Activated naive CD8-positive, alpha-beta T cell (primary cell): ENCODE results near the gene VPS41.
"Not testable (repeated sequence)": the region's sequence is repeated elsewhere in the genome, so short reads cannot be mapped to it uniquely, and the experiment has no call there.

Experiments used
- H3K27ac Mint-ChIP-seq: one replicate; pipeline ENCODE4 v1.8.0; 2021; ENCODE audit warnings: mixed read lengths
- H3K27me3 Mint-ChIP-seq: one replicate; pipeline ENCODE4 v1.8.0; 2021; ENCODE audit warnings: mixed read lengths
- H3K36me3 Mint-ChIP-seq: one replicate; pipeline ENCODE4 v1.8.0; 2021; ENCODE audit warnings: mixed read lengths
- H3K4me1 Mint-ChIP-seq: one replicate; pipeline ENCODE4 v1.8.0; 2021; ENCODE audit warnings: low read depth, mixed read lengths
- H3K4me3 Mint-ChIP-seq: one replicate; pipeline ENCODE4 v1.8.0; 2021; ENCODE audit warnings: mild to moderate bottlenecking, mixed read lengths
- H3K9me3 Mint-ChIP-seq: one replicate; pipeline ENCODE4 v1.8.0; 2021; ENCODE audit warnings: low read depth, mixed read lengths

VPS41 gene

DNA sequence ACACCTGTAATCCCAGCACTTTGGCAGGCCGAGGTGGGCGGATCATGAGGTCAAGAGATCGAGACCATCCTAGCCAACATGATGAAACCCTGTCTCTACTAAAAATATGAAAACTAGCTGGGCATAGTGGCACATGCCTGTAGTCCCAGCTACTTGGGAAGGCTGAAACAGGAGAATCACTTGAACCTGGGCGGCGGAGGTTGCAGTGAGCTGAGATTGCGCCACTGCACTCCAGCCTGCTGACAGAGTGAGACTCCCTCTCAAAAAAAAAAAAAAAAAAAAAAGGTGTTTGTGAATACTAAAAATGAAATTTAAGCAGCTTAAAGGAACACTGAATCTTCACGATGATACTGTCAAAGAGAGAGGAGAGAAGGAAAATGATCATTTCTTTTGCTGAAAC, 54.0 kb downstream of the VPS41 start:
- H3K4me3 Mint-ChIP-seq, H3K27ac Mint-ChIP-seq, H3K9me3 Mint-ChIP-seq, H3K27me3 Mint-ChIP-seq: not testable (repeated sequence)
- peaks cover 33% of the 10 kb centered on the region for H3K36me3 Mint-ChIP-seq
- H3K4me1 Mint-ChIP-seq, result peaks cover 17% of the 10 kb centered on the region

DNA sequence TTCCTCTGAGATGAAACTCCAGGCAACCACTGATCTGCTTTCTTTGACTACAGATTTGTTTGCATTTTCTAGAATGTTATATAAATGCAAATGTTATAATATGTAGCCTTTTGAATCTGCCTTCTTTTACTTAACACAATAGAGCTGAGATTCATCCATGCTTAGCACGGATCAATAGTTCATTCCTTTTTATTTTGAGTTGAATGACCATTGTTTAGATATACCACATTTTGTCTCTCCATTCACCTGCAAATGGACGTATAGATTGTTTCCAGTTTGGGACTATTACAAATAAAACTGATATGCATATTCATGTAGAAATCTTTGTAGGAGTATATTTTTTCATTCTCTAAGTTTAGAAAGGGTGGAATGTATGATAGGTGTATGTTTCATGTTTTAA, 57.7 kb downstream of the VPS41 start:
- Mint-ChIP-seq H3K36me3 (peaks cover 25% of the 10 kb centered on the region), H3K27me3 (no peaks in the 10 kb centered on the region), H3K9me3 (peaks cover 3% of the 10 kb centered on the region), H3K4me1 (peaks cover 17% of the 10 kb centered on the region), H3K27ac (no peak overlapping the region), H3K4me3 (no peak overlapping the region)

DNA sequence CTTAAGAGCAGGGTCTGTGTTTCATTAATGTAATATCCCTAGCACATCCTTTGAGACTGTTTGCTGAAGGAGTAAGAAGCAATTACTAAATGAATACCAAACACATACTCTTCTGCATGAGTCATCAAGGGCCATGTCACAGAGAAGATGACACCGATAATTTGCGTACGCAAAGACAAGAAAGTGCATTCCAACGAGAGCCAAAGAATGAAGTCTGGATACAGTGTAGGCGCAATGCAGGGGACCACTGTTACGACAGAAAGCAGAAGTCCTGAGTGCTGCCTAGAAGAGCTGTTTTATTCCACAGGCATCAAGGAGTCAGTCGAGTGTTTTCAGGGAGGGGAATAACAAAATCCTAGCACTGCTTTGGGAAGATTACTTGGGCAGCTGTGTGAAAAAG, 62.7 kb downstream of the VPS41 start:
- Mint-ChIP-seq H3K27me3 (no peaks in the 10 kb centered on the region), H3K4me1 (peaks cover 7% of the 10 kb centered on the region), H3K36me3 (peaks cover 13% of the 10 kb centered on the region), H3K9me3 (no peaks in the 10 kb centered on the region), H3K27ac (no peak overlapping the region), H3K4me3 (no peak overlapping the region)

DNA sequence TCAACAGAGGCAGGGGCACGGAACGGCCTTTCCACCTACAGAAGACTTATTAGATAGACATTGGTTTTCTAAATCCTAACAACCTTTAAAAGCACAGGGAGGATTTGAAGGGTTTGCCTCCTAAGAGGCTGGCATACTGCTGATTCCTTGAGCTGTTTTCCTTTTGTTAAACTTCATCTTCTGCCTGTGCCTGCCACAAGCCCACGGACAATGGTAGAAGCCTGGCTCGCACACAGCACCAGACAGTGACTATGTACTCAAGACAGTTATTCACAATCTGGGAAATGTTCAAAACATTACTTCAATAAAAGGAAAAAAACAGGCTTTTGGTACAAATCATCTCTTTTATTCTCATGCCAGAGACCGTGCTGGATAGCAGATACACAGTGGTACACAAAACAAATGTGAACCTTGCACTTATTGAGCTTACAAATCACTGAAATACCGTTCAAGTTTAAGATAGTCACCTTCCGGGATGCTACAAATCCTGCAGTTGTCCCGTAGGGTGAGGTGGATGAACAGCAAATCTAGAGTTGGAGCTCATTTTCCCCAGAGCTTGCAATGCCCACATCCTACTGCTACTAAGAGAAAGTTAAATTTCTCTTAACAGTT, 63.9 kb downstream of the VPS41 start:
- peaks cover 13% of the 10 kb centered on the region for H3K36me3 Mint-ChIP-seq
- H3K4me1 Mint-ChIP-seq, result peaks cover 9% of the 10 kb centered on the region
- no peaks in the 10 kb centered on the region for H3K9me3 Mint-ChIP-seq
- H3K4me3 Mint-ChIP-seq, result no peak overlapping the region
- no peaks in the 10 kb centered on the region for H3K27me3 Mint-ChIP-seq
- no peak overlapping the region for H3K27ac Mint-ChIP-seq

DNA sequence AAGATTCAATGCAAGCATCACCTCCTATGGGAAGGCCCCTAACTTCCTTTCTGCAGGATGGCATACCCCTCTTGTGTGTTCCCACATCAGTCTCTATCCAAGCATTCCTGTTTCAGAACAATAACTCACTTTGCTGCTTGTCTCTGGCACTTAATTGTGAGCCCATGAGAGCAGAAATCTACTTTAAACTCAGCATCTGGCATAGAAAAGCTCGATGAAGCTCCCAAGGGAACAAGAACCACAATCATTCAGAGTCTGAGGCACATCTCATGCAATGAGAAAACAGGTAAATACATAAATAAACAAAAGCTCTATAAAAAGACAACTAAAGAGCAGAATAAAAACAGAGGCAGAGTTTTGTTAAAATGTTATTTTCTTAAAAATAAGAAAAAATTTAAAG, 66.2 kb downstream of the VPS41 start:
- Mint-ChIP-seq H3K4me1 (peaks cover 6% of the 10 kb centered on the region), H3K4me3 (no peak overlapping the region), H3K9me3 (no peaks in the 10 kb centered on the region), H3K27ac (no peak overlapping the region), H3K36me3 (peaks cover 20% of the 10 kb centered on the region), H3K27me3 (no peaks in the 10 kb centered on the region)

DNA sequence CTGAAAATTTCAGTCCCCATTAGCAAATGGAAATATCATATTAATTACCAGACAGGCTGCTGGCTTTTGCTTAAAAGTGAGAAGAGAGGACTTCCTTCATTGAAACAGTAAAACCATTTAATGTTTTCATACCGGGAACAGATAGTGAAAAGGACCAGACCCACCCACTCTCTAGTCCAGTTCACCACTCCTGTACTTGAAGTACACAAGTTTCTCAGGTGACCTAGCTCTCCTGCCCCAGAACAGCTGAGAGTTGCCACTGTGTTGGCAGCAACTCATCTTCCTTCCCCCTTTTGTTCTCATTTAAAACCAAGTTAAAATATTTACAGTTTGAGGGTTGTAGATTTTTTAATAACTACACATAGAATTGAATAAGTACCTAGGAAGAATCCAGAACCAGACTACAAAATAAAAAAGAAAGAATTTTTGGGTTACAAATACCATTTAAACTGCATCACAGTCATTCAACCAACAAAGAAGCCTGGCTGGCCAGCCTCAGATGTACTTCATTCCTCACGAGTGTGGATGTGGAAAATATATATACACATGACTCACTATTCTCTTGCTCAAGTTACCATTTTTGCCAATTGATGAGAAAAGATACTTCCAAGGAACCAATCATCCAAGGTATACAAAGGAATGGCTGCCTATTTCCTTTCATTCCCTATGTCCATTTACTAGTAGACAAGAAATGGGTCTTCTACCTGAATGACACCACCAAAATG, 68.1 kb downstream of the VPS41 start:
- peaks cover 4% of the 10 kb centered on the region for H3K9me3 Mint-ChIP-seq
- peaks cover 2% of the 10 kb centered on the region for H3K4me1 Mint-ChIP-seq
- no peak overlapping the region for H3K4me3 Mint-ChIP-seq
- H3K27me3 Mint-ChIP-seq, result no peaks in the 10 kb centered on the region
- H3K27ac Mint-ChIP-seq, result no peak overlapping the region
- peaks cover 19% of the 10 kb centered on the region for H3K36me3 Mint-ChIP-seq

DNA sequence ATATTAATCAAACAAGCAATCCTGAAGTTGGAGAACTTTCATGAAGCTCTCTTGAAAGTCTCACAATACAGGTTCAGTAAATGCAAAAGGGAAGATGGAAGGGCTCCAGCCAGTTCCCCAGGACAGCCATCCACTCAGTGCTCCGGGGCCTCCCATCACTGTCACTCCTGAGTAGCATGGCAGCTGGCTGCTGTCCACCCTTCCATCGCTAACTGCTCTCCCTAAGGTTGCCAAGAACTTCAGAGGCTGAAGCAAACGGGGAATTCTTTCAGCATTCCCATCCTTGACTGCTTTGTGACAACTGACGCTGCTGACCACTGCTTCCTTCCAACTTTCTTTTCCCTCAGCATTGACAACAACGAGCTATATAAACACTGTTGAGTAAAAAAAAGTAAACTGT, 69.1 kb downstream of the VPS41 start:
- Mint-ChIP-seq H3K4me1 (peaks cover 3% of the 10 kb centered on the region), H3K36me3 (peaks cover 19% of the 10 kb centered on the region), H3K9me3 (peaks cover 4% of the 10 kb centered on the region), H3K4me3 (no peak overlapping the region), H3K27me3 (no peaks in the 10 kb centered on the region), H3K27ac (no peak overlapping the region)

DNA sequence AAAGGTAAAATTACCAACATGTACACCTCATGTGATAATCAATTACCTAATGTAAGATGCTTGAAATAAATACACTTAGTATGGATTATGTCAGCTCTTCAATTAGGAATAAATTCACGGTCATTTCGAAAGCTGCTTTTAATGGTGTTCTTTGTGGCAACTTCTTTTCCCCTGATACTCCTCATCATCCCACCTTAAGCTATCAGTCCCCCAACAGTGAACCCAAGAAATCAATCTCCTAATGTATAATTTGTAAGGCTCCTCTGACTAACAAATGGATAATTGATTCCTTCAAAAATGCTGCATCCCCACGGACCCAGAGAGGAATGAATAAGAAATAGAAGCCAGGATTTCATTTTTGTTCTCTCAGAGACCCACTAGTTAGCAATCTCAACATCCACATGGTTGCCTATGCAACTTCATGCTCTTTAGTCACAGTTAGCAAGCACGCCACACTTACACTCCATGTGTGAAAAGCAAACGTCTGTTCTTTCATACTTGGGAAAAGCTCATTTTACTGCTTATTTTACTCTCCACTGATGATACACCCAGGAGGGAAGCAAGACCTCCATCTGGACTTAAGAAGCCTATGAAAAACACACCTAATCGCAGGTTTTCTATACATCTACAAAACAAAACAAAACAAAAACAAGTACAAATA, 70.1 kb downstream of the VPS41 start:
- no peaks in the 10 kb centered on the region for H3K27me3 Mint-ChIP-seq
- peaks cover 4% of the 10 kb centered on the region for H3K9me3 Mint-ChIP-seq
- H3K27ac Mint-ChIP-seq, result no peak overlapping the region
- H3K4me3 Mint-ChIP-seq, result no peak overlapping the region
- peaks cover 22% of the 10 kb centered on the region for H3K36me3 Mint-ChIP-seq
- peaks cover 5% of the 10 kb centered on the region for H3K4me1 Mint-ChIP-seq

DNA sequence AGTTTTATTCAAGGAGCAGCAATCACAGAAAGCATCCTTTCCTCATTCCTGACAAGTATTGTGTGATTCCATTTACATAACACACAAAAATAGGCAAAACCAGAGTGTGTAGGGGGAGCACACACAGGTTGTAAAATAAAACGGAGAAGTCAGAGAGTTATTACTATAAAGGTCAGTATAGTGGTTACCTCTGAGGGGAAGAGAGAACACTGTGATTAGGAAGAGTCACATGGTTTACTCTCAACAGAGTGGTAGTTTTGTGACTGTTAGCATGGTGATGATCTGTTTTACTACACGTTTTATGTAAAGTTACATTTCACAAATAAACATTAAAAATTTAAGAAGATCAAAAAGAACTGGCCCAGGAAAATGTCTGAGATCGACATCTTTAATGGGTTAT, 74.6 kb downstream of the VPS41 start:
- Mint-ChIP-seq H3K4me3 (no peak overlapping the region), H3K27me3 (no peaks in the 10 kb centered on the region), H3K27ac (no peak overlapping the region), H3K9me3 (peaks cover 4% of the 10 kb centered on the region), H3K36me3 (peaks cover 21% of the 10 kb centered on the region), H3K4me1 (peaks cover 8% of the 10 kb centered on the region)

DNA sequence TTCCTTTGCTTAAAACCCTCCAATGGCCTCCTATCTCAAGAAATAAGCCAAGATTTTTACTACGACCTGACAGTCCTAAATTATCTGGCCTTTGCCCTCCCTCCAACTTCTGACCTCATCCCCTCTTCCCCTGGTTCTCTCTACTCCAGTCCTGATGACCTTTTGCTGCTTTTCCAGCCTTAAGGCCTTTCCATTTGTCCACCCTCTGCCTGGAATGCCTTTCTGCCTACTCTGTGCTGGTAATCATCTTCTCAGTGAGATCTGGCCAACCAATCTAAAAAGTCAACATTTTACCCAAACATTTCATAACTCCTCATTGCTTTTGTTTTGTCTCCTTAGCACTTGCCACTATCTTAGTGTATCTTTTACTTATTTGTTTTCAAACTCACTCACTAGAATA, 75.7 kb downstream of the VPS41 start:
- no peaks in the 10 kb centered on the region for H3K27me3 Mint-ChIP-seq
- peaks cover 4% of the 10 kb centered on the region for H3K9me3 Mint-ChIP-seq
- peaks cover 17% of the 10 kb centered on the region for H3K36me3 Mint-ChIP-seq
- peaks cover 9% of the 10 kb centered on the region for H3K4me1 Mint-ChIP-seq
- H3K27ac Mint-ChIP-seq, result no peak overlapping the region
- no peak overlapping the region for H3K4me3 Mint-ChIP-seq

DNA sequence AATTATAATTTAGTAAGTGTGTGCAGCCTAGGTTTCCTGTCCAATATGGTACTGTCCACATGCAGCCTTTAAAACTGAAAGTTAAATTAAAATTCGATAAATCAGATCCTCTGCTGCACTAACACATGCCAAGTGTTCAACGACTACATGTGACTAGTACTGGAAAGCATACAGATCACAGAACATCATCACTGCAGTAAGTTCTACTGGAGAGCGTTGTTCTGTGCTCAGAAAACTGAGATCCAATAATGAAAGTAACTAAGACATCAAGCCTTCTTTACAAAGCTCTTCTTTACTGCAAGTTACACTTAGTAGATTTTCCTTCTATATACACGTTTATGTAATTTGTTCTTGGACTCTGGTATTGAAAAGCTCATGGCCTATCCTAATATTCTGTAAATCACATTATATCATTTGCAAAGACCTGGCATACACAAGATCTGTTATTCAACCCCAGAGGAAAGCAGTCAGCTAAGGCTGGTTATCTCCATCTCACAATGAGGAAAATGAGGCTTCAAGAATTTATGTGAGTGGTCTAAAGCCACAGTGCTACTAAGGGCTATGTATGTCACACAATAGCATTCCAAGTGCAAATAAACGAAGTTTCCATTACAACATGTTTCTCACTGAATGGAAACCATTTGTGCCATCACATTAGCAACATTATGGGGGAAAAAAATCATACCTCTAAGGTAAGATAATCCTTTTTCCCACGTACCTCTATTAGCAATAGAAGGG, 77.6 kb downstream of the VPS41 start:
- H3K27me3 Mint-ChIP-seq, result no peaks in the 10 kb centered on the region
- H3K27ac Mint-ChIP-seq, result no peak overlapping the region
- H3K9me3 Mint-ChIP-seq, result no peaks in the 10 kb centered on the region
- no peak overlapping the region for H3K4me3 Mint-ChIP-seq
- peaks cover 12% of the 10 kb centered on the region for H3K36me3 Mint-ChIP-seq
- H3K4me1 Mint-ChIP-seq, result peaks cover 9% of the 10 kb centered on the region

DNA sequence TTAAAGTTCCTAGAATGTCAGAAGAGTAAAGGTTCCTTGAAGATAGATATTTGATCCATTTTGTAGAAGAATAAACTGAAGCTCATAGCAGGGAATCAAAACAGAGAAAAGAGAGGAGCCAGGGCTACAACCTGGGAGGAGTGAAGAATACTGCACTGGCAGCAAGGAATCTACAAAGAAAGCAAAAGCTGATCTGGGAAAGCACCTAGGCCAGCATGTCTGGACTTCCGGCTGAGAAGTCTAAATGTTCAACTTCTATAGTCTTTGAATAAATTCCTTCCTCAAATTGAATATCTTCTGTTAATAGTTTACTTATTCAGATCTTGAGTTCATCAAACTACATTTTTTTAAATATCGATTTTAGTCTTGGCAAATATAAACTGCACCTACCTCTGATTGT, 78.2 kb downstream of the VPS41 start:
- Mint-ChIP-seq H3K4me3 (no peak overlapping the region), H3K9me3 (no peaks in the 10 kb centered on the region), H3K4me1 (peaks cover 9% of the 10 kb centered on the region), H3K36me3 (peaks cover 12% of the 10 kb centered on the region), H3K27me3 (no peaks in the 10 kb centered on the region), H3K27ac (no peak overlapping the region)

DNA sequence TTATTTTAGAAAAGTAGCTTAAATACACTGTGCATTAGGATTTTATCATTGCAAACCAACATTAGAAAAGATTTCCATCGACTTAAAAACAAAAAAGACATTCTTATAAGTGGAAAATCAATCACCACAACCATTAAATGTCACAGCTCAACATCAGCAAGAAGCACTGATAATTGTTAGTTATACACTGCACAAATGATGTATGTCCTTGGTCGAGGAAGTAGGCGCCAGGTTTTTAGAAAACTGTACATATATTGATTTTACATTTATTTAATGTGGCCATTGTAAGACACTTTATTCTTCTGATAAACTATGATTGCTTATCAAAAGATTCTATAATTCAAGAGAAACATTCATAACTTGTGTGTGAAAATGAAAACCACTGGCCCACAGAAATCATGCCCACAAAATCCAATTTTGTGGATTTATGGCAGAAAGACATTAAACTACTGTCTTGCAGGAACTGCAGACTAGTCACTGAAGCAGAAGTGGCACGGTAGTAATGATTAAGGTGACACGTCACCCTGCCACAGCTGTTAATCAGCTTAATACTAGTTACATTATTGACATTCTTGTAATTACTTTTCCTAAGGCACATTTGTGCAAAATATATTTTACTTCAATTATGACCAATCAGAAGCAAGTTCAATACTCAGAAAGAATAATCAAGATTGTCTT, 79.4 kb downstream of the VPS41 start:
- Mint-ChIP-seq H3K4me1 (peaks cover 8% of the 10 kb centered on the region), H3K4me3 (no peak overlapping the region), H3K27ac (no peak overlapping the region)

DNA sequence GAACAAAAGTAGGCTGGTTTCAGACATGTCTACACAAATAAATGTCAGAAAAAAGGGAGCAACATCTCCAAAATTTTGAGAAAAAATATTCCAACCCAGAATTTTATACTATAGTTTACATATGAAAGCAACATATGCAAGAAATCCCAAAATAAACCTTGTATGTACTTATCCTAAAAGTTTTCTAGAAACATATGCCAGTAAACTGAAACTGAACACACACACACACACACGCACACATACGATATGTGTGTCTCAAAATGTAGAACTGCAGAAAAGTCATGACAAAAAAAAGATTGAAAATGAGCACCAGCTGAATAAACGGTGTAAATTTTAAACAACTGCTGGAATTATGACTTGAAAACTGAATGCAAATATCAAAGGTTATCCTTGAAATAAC, 81.0 kb downstream of the VPS41 start:
- H3K4me3 Mint-ChIP-seq, result no peak overlapping the region
- H3K27ac Mint-ChIP-seq, result no peak overlapping the region
- peaks cover 2% of the 10 kb centered on the region for H3K4me1 Mint-ChIP-seq
- H3K27me3 Mint-ChIP-seq, result no peaks in the 10 kb centered on the region
- peaks cover 3% of the 10 kb centered on the region for H3K9me3 Mint-ChIP-seq
- peaks cover 17% of the 10 kb centered on the region for H3K36me3 Mint-ChIP-seq

More for the DNA sequence above, 79.4 kb downstream of the VPS41 start:
- Mint-ChIP-seq H3K9me3 (peaks cover 3% of the 10 kb centered on the region), H3K27me3 (no peaks in the 10 kb centered on the region), H3K36me3 (peaks cover 16% of the 10 kb centered on the region)
